ENCODE results near the gene WDR31. TPM values are rescaled to one million over a fixed set of nuclear protein-coding genes. Genes with fewer than 3 reads are reported as not detected.

The WDR31 gene
- total RNA-seq, 4 donors from 2014 or later: 0.29 to 3.6 (median 2.8) TPM

DNA sequence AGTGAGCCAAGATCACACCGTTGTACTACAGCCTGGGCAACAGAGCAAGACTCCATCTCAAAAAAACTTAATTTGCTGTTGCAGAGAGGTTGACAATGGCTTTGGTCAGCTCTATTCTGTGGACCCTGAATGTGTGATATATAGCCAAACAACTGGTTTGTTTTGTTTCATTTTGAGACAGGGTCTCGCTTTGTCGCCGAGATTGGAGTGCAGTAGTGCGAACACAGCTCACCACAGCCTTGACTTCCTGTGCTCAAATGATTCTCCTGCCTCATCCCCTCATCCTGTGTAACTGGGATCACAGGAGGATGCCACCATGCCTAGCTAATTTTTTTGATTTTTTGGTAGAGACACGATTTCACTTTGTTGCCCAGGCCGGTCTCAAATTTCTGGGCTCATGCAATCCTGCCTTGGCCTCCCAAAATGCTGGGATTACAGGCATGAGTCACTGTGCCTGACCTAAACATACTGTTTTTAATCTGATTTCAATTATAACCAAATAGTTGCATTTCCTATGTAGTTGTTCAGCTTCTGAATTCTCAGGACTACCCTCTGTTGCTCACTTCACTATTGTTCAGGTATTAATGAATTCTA is 46.7 kb downstream of the WDR31 start:
- intact Hi-C loops (cut with DNase I; ENCODE audit: low total_unique reads): no loop called here
- Histone ChIP-seq H3K27ac (no peak overlapping the region), H3K4me1 (no peaks in the 10 kb centered on the region), H3K4me3 (no peak overlapping the region), H3K36me3 (no peaks in the 10 kb centered on the region), H3K27me3 (no peaks in the 10 kb centered on the region), H3K9me3 (no peaks in the 10 kb centered on the region)
- DNase-seq: no peak
- no peak for TF ChIP-seq POLR2A (IDR thresholded peaks at IDR 0.05)
- TF ChIP-seq, protein P1, sequence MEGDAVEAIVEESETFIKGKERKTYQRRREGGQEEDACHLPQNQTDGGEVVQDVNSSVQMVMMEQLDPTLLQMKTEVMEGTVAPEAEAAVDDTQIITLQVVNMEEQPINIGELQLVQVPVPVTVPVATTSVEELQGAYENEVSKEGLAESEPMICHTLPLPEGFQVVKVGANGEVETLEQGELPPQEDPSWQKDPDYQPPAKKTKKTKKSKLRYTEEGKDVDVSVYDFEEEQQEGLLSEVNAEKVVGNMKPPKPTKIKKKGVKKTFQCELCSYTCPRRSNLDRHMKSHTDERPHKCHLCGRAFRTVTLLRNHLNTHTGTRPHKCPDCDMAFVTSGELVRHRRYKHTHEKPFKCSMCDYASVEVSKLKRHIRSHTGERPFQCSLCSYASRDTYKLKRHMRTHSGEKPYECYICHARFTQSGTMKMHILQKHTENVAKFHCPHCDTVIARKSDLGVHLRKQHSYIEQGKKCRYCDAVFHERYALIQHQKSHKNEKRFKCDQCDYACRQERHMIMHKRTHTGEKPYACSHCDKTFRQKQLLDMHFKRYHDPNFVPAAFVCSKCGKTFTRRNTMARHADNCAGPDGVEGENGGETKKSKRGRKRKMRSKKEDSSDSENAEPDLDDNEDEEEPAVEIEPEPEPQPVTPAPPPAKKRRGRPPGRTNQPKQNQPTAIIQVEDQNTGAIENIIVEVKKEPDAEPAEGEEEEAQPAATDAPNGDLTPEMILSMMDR (IDR thresholded peaks at IDR 0.05): no peak

DNA sequence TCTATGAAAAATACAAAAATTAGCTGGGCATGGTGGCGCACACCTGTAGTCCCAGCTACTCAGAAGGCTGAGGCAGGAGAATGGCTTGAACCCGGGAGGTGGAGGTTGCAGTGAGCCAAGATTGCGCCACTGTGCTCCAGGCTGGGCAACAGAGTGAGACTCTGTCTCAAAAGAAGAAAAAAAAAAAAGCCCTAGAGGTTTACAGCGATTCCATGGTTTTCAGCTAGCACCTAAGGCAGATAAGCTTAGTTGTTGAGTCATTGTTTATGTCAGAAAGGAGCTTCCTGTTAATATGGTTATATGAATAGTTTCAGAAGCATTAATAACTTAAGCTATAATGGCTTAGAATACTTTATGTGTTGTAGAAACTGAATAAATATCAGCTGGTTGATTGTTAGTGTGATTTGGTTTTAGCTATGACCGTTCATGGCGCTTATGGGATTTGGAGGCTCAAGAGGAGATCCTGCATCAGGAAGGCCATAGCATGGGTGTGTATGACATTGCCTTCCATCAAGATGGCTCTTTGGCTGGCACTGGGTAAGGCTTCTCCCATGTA is 49.9 kb downstream of the WDR31 start:
- intact Hi-C loops (cut with DNase I; ENCODE audit: low total_unique reads): no loop called here
- no peak for DNase-seq
- H3K9me3 ChIP-seq: no peaks in the 10 kb centered on the region
- H3K36me3 ChIP-seq: no peaks in the 10 kb centered on the region
- H3K27ac ChIP-seq: no peak overlapping the region
- no peak overlapping the region for H3K4me3 ChIP-seq
- no peak for TF ChIP-seq POLR2A (IDR thresholded peaks at IDR 0.05)
- TF ChIP-seq, protein P1 (IDR thresholded peaks at IDR 0.05): no peak
- no peaks in the 10 kb centered on the region for H3K4me1 ChIP-seq
- H3K27me3 ChIP-seq: no peaks in the 10 kb centered on the region

DNA sequence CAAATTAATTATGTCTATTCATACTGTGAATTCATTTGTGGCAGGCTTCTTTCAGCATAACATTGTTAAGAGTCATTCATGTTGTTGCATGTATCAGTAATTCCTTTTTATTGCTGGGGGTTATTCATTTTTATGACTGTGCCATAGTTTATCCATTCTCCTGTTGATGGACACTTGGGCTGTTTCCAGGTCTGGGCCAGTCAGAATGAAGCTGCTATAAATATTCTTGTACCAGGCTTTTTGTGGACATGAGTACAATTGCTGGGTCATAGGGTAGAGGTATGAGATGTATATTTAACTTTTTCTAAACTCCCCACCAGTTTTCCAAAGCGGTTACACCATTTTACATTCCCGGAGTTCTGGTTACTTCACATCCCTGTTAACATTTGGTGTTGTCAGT is 51.0 kb downstream of the WDR31 start:
- H3K36me3 ChIP-seq: no peaks in the 10 kb centered on the region
- H3K4me3 ChIP-seq: no peak overlapping the region
- H3K27me3 ChIP-seq: no peaks in the 10 kb centered on the region
- no peaks in the 10 kb centered on the region for H3K4me1 ChIP-seq
- no peak for TF ChIP-seq POLR2A (IDR thresholded peaks at IDR 0.05)
- TF ChIP-seq, protein P1 (IDR thresholded peaks at IDR 0.05): no peak
- DNase-seq: no peak
- no peaks in the 10 kb centered on the region for H3K9me3 ChIP-seq
- intact Hi-C loops (cut with DNase I; ENCODE audit: low total_unique reads): no loop called here
- H3K27ac ChIP-seq: no peak overlapping the region

DNA sequence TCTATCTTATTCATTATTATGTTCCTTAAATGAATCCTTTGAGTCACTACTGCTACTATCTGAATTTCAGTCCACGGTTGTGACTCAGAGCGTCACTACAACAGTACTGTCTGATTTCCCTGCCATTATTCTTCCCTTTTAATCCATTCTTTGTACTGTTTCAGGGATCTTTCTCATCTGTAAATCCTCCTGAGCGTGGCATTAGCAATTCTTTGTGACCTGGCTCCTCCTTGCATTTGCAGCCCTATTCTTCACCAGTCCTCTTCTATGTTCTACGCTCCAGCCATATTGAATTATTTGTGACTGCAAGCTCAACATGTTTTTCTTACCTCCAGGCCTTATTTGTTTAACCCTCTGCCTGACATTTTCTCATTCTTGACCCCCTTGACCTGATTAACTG is 58.7 kb downstream of the WDR31 start:
- no peak for DNase-seq
- H3K4me1 ChIP-seq: peaks cover 0 to 4% of the 10 kb centered on the region in 2 donors
- no peak overlapping the region for H3K27ac ChIP-seq
- H3K27me3 ChIP-seq: no peaks in the 10 kb centered on the region
- TF ChIP-seq, protein P1 (IDR thresholded peaks at IDR 0.05): no peak
- no peak for TF ChIP-seq POLR2A (IDR thresholded peaks at IDR 0.05)
- intact Hi-C loops (cut with DNase I; ENCODE audit: low total_unique reads): no loop called here
- no peaks in the 10 kb centered on the region for H3K9me3 ChIP-seq
- no peak overlapping the region for H3K4me3 ChIP-seq
- H3K36me3 ChIP-seq: no peaks in the 10 kb centered on the region

DNA sequence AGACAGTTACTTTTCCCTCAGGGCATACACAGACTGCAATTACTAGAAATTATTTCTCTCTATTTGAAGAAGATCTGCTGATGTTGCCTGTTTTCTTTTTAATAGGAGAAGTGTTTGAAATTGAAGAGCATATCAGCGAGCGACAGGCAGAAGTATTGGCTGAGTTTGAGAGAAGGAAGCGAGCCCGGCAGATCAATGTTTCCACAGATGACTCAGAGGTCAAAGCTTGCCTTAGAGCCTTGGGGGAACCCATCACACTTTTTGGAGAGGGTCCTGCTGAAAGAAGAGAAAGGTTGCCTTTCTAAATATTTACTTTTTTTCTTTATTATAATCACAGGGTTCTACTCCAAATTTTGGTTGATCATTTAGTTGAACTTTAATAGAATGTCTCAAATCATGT is 61.2 kb downstream of the WDR31 start:
- intact Hi-C loops (cut with DNase I; ENCODE audit: low total_unique reads): loop anchor here (10.0 kb wide), 1 partner anchor 126 kb away; the partner anchor contains the start of gene ALAD
- no peak for DNase-seq
- TF ChIP-seq, protein P1 (IDR thresholded peaks at IDR 0.05): no peak
- no peak for TF ChIP-seq POLR2A (IDR thresholded peaks at IDR 0.05)

More for the DNA sequence above, 61.2 kb downstream of the WDR31 start:
- no peak overlapping the region for H3K4me3 ChIP-seq
- no peak overlapping the region for H3K27ac ChIP-seq
- H3K27me3 ChIP-seq: no peaks in the 10 kb centered on the region
- H3K4me1 ChIP-seq: peaks cover 0 to 4% of the 10 kb centered on the region in 2 donors
- no peaks in the 10 kb centered on the region for H3K36me3 ChIP-seq
- no peaks in the 10 kb centered on the region for H3K9me3 ChIP-seq
